Suprapubic skin (tissue), 3 donors: ENCODE data around the gene SERPINI1.

Experiments
- CTCF ChIP-seq, 2 donors: fragments of 200-600 bp in 1 of 2; fragments of 450-650 bp in 1 of 2; sonication (generic) in 1 of 2; IDR thresholded peaks; one replicate each; pipeline ENCODE4 v1.5.1; 2016 to 2019; ENCODE audit warnings: antibody characterized with exemption in 2 of 2, mild to moderate bottlenecking in 1 of 2, moderate library complexity in 1 of 2
- POLR2A ChIP-seq, 2 donors: fragments of 450-650 bp; IDR thresholded peaks; one replicate each; pipeline ENCODE4 v1.6.1; 2017; ENCODE audit warnings: antibody characterized with exemption in 2 of 2, mild to moderate bottlenecking in 2 of 2, moderate library complexity in 2 of 2

GRCh38 chr3:167762296-167762695, 26.8 kb downstream of the SERPINI1 start:
- TF ChIP-seq CTCF (IDR thresholded peaks at IDR 0.05) (no peak), POLR2A (IDR thresholded peaks at IDR 0.05) (no peak)
